HCT116 (cell line): ENCODE results near the gene PAM16. TPM values are rescaled to one million over a fixed set of nuclear protein-coding genes. Genes with fewer than 3 reads are reported as not detected.

ENCODE experiments used
- ATAC-seq: fragments of 200-7000 bp; cut with Tn5 transposase; 2 replicates; pipeline ENCODE4 v1.9.1; 2020; ENCODE audit warnings: mild to moderate bottlenecking, moderate library complexity
- BruUV-seq: library from RNA; stranded (reverse); fragments of 400-500 nt; replicated peaks from 2 replicates; lab custom pipeline; 2021; lab: Mats Ljungman, UMichigan
- CTCF ChIA-PET: fragments of 300-600 bp; sonication (Branson Sonifier 250); formaldehyde crosslinking; loops from one replicate; lab custom pipeline; 2021; ENCODE audit warnings: antibody characterized with exemption; lab: Charles Lee
- POLR2A ChIA-PET: fragments of 300-600, 350-600 bp; sonication (Branson Sonifier 250); formaldehyde crosslinking; loops from one replicate; lab custom pipeline; 2021; ENCODE audit warnings: antibody characterized with exemption; lab: Charles Lee
- RAD21 ChIA-PET, 2 experiments: fragments of 300-600 bp; sonication (Branson Sonifier 250); formaldehyde crosslinking; loops; one replicate each; lab custom pipeline; 2023; ENCODE audit warnings: low total read pairs in 2 of 2; ENCODE audit not compliant: uncharacterized antibody in 2 of 2, unreplicated experiment in 2 of 2, low non-redundant PET in 1 of 2; lab: Charles Lee
- DNase-seq: peaks from one replicate; pipeline ENCODE4 v3.0.0-alpha.2; 2010; ENCODE audit warnings: low read depth, low spot score
- H2AFZ ChIP-seq: fragments of 200-600 bp; shearing (Covaris generic), sonication (generic); 2 replicates; pipeline ENCODE4 v1.6.1; 2017; ENCODE audit warnings: low read depth, mixed run types, mixed read lengths, antibody characterized with exemption, low read length; ENCODE audit not compliant: poor library complexity, severe bottlenecking
- H3K27ac ChIP-seq: 2 replicates; pipeline ENCODE4 v1.5.1; 2012; ENCODE audit warnings: low read depth, low read length
- H3K27me3 ChIP-seq: fragments of 200-600 bp; sonication (generic); 2 replicates; pipeline ENCODE4 v1.6.1; 2016; ENCODE audit warnings: mixed run types, low read length, mixed read lengths; ENCODE audit not compliant: insufficient read depth
- H3K36me3 ChIP-seq, 2 experiments: fragments of 200-500 bp in 1 of 2; fragments of 200-600 bp in 1 of 2; sonication (Bioruptor generic) in 1 of 2; sonication (generic) in 1 of 2; 2 replicates each; pipeline versions ENCODE4 v1.5.1 to v1.6.1; 2014 to 2016; ENCODE audit warnings: low read length in 2 of 2, inconsistent platforms in 1 of 2, mixed read lengths in 1 of 2, mixed run types in 1 of 2; ENCODE audit not compliant: insufficient read depth in 2 of 2, control insufficient read depth in 1 of 2
- H3K4me1 ChIP-seq, 2 experiments: fragments of 200-600 bp in 1 of 2; sonication (generic) in 1 of 2; 2 replicates each; pipeline versions ENCODE4 v1.5.1 to v1.6.1; 2012 to 2017; ENCODE audit warnings: low read length in 2 of 2, inconsistent platforms in 1 of 2, mild to moderate bottlenecking in 1 of 2, mixed read lengths in 1 of 2, mixed run types in 1 of 2, moderate library complexity in 1 of 2; ENCODE audit not compliant: insufficient read depth in 2 of 2, control insufficient read depth in 1 of 2
- H3K4me2 ChIP-seq: fragments of 200-600 bp; sonication (generic); 2 replicates; pipeline ENCODE4 v1.6.1; 2017; ENCODE audit warnings: mixed run types, low read length, mixed read lengths
- H3K4me3 ChIP-seq, 2 experiments: fragments of 200-600 bp in 1 of 2; sonication (generic) in 1 of 2; replicated peaks in 1 of 2; 2 replicates each; pipeline ENCODE4 v1.5.1; 2011 to 2016; ENCODE audit warnings: low read length in 2 of 2, control low read depth in 1 of 2, low read depth in 1 of 2, mild to moderate bottlenecking in 1 of 2, mixed read lengths in 1 of 2, mixed run types in 1 of 2
- H3K79me2 ChIP-seq: fragments of 200-600 bp; sonication (generic); 2 replicates; pipeline ENCODE4 v1.6.1; 2017; ENCODE audit warnings: mild to moderate bottlenecking, mixed run types, low read length, moderate library complexity, mixed read lengths; ENCODE audit not compliant: insufficient read depth
- H3K9ac ChIP-seq: fragments of 200-600 bp; sonication (generic); 2 replicates; pipeline ENCODE4 v1.6.1; 2016; ENCODE audit warnings: low read length, mixed read lengths
- H3K9me2 ChIP-seq: fragments of 200-600 bp; sonication (generic), shearing (Covaris generic); 2 replicates; pipeline ENCODE4 v1.6.1; 2017; ENCODE audit warnings: mixed run types, mild to moderate bottlenecking, moderate library complexity; ENCODE audit not compliant: insufficient read depth
- H3K9me3 ChIP-seq, 2 experiments: fragments of 200-500 bp in 1 of 2; fragments of 200-600 bp in 1 of 2; sonication (Bioruptor generic) in 1 of 2; sonication (generic) in 1 of 2; 2 replicates each; pipeline ENCODE4 v1.6.1; 2014 to 2017; ENCODE audit warnings: low read length in 2 of 2, mixed read lengths in 2 of 2, inconsistent platforms in 1 of 2, low read depth in 1 of 2, mild to moderate bottlenecking in 1 of 2, mixed run types in 1 of 2, moderate library complexity in 1 of 2; ENCODE audit not compliant: control insufficient read depth in 1 of 2, insufficient read depth in 1 of 2
- H4K20me1 ChIP-seq: fragments of 200-600 bp; sonication (generic), shearing (Covaris generic); 2 replicates; pipeline ENCODE4 v1.6.1; 2017; ENCODE audit warnings: mixed run types, mild to moderate bottlenecking, moderate library complexity; ENCODE audit not compliant: insufficient read depth
- CBX3 ChIP-seq: IDR thresholded peaks from 2 replicates; pipeline ENCODE4 v1.6.1; 2012; ENCODE audit warnings: low read depth
- CEBPB ChIP-seq: IDR thresholded peaks from 2 replicates; pipeline ENCODE4 v1.6.1; 2012; ENCODE audit warnings: low read depth
- ELF1 ChIP-seq: IDR thresholded peaks from 2 replicates; pipeline ENCODE4 v1.6.1; 2012; ENCODE audit warnings: low read depth, borderline replicate concordance
- EZH2phosphoT487 ChIP-seq: fragments of 200-600 bp; IDR thresholded peaks from 2 replicates; pipeline ENCODE4 v1.6.1; 2018; ENCODE audit warnings: antibody characterized with exemption, borderline replicate concordance
- POLR2A ChIP-seq: IDR thresholded peaks from 2 replicates; pipeline ENCODE4 v1.7.0; 2011; ENCODE audit warnings: borderline replicate concordance; ENCODE audit not compliant: insufficient read depth, insufficient read length; ENCODE audit errors: extremely low read depth
- POLR2AphosphoS5 ChIP-seq: IDR thresholded peaks from 2 replicates; pipeline ENCODE4 v1.6.1; 2011; ENCODE audit warnings: mild to moderate bottlenecking, low read depth, low read length, moderate library complexity
- SIN3A ChIP-seq: IDR thresholded peaks from 2 replicates; pipeline ENCODE4 v1.6.1; 2012; ENCODE audit warnings: low read depth
- SP1 ChIP-seq: IDR thresholded peaks from 2 replicates; pipeline ENCODE4 v1.6.1; 2012; ENCODE audit warnings: low read depth
- TCF7L2 ChIP-seq: IDR thresholded peaks from 2 replicates; pipeline ENCODE4 v1.7.0; 2011; ENCODE audit warnings: borderline replicate concordance, inconsistent platforms; ENCODE audit not compliant: insufficient read depth, insufficient read length; ENCODE audit errors: extremely low read depth
- YY1 ChIP-seq: IDR thresholded peaks from 2 replicates; pipeline ENCODE4 v1.6.1; 2011; ENCODE audit warnings: low read length, low read depth, moderate library complexity, mild to moderate bottlenecking; ENCODE audit not compliant: insufficient replicate concordance; ENCODE audit errors: extremely low read depth
- ZFX ChIP-seq: fragments of 450-650 bp; IDR thresholded peaks from 2 replicates; pipeline ENCODE4 v1.6.1; 2017
- ZNF274 ChIP-seq: fragments of 200-500 bp; sonication (Bioruptor generic); IDR thresholded peaks from 2 replicates; pipeline ENCODE4 v1.6.1; 2014; ENCODE audit warnings: mild to moderate bottlenecking, low read depth, low read length, inconsistent platforms
- intact Hi-C: fragments of 100-400 bp; cut with micrococcal nuclease; formaldehyde crosslinking; loops from 2 replicates; pipeline ENCODE4 v1.10.0; 2022
- total RNA-seq: library from RNA; stranded (reverse); gene quantifications from one replicate; pipeline ENCODE4 v1.2.1, GENCODE V29; 2021; ENCODE audit not compliant: unreplicated experiment
- TF ChIP-seq, protein P1 (sequence below): IDR thresholded peaks from 2 replicates; pipeline ENCODE4 v1.6.1; 2012; ENCODE audit warnings: low read depth
- TF ChIP-seq, protein P2 (sequence below): IDR thresholded peaks from 2 replicates; pipeline ENCODE4 v1.6.1; 2012
- TF ChIP-seq, protein P3 (sequence below): IDR thresholded peaks from 2 replicates; pipeline ENCODE4 v1.6.1; 2011; ENCODE audit warnings: mild to moderate bottlenecking, low read length, moderate library complexity; ENCODE audit not compliant: insufficient replicate concordance; ENCODE audit errors: extremely low read depth
- TF ChIP-seq, protein P4 (sequence below): IDR thresholded peaks from 2 replicates; pipeline ENCODE4 v1.6.1; 2012

Gene PAM16
- total RNA-seq, 1 experiment from 2014 or later, result 102 TPM

DNA sequence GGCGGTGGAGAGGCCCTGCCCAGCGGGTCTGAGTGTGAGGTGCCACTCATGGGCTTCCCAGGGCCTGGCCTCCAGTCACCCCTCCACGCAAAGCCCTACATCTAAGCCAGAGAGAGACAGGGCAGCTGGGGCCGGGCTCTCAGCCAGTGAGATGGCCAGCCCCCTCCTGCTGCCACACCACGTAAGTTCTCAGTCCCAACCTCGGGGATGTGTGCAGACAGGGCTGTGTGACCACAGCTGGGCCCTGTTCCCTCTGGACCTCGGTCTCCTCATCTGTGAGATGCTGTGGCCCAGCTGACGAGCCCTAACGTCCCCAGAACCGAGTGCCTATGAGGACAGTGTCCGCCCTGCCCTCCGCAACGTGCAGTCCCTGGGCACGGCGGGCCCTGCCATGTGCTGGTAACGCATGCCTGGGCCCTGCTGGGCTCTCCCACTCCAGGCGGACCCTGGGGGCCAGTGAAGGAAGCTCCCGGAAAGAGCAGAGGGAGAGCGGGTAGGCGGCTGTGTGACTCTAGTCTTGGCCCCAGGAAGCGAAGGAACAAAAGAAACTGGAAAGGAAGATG is 31.8 kb upstream of the PAM16 start:
- Histone ChIP-seq H3K9ac (no peak overlapping the region), H3K36me3 (no peaks in the 10 kb centered on the region), H4K20me1 (no peaks in the 10 kb centered on the region), H3K4me2 (no peak overlapping the region), H3K4me3 (no peak overlapping the region), H3K9me3 (no peaks in the 10 kb centered on the region), H3K4me1 (peaks cover 0 to 10% of the 10 kb centered on the region in 2 experiments; a peak in 1 of 4 replicates), H3K79me2 (no peaks in the 10 kb centered on the region), H3K27me3 (no peaks in the 10 kb centered on the region), H2AFZ (no peak overlapping the region), H3K27ac (no peak overlapping the region), H3K9me2 (no peaks in the 10 kb centered on the region)
- DNase-seq (no peak), ATAC-seq (no peak)
- ChIA-PET POLR2A (no interaction called here), RAD21 (no interaction called here), CTCF (no interaction called here)
- TF ChIP-seq, protein P1, sequence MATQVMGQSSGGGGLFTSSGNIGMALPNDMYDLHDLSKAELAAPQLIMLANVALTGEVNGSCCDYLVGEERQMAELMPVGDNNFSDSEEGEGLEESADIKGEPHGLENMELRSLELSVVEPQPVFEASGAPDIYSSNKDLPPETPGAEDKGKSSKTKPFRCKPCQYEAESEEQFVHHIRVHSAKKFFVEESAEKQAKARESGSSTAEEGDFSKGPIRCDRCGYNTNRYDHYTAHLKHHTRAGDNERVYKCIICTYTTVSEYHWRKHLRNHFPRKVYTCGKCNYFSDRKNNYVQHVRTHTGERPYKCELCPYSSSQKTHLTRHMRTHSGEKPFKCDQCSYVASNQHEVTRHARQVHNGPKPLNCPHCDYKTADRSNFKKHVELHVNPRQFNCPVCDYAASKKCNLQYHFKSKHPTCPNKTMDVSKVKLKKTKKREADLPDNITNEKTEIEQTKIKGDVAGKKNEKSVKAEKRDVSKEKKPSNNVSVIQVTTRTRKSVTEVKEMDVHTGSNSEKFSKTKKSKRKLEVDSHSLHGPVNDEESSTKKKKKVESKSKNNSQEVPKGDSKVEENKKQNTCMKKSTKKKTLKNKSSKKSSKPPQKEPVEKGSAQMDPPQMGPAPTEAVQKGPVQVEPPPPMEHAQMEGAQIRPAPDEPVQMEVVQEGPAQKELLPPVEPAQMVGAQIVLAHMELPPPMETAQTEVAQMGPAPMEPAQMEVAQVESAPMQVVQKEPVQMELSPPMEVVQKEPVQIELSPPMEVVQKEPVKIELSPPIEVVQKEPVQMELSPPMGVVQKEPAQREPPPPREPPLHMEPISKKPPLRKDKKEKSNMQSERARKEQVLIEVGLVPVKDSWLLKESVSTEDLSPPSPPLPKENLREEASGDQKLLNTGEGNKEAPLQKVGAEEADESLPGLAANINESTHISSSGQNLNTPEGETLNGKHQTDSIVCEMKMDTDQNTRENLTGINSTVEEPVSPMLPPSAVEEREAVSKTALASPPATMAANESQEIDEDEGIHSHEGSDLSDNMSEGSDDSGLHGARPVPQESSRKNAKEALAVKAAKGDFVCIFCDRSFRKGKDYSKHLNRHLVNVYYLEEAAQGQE, result no peak
- TF ChIP-seq TCF7L2 (no peak), EZH2phosphoT487 (no peak), ZNF274 (no peak), SP1 (no peak), CEBPB (no peak), CBX3 (no peak), POLR2A (no peak), YY1 (no peak), ELF1 (no peak), POLR2AphosphoS5 (no peak), ZFX (no peak), SIN3A (no peak)
- TF ChIP-seq, protein P2, sequence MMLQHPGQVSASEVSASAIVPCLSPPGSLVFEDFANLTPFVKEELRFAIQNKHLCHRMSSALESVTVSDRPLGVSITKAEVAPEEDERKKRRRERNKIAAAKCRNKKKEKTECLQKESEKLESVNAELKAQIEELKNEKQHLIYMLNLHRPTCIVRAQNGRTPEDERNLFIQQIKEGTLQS, result no peak
- TF ChIP-seq, protein P3, sequence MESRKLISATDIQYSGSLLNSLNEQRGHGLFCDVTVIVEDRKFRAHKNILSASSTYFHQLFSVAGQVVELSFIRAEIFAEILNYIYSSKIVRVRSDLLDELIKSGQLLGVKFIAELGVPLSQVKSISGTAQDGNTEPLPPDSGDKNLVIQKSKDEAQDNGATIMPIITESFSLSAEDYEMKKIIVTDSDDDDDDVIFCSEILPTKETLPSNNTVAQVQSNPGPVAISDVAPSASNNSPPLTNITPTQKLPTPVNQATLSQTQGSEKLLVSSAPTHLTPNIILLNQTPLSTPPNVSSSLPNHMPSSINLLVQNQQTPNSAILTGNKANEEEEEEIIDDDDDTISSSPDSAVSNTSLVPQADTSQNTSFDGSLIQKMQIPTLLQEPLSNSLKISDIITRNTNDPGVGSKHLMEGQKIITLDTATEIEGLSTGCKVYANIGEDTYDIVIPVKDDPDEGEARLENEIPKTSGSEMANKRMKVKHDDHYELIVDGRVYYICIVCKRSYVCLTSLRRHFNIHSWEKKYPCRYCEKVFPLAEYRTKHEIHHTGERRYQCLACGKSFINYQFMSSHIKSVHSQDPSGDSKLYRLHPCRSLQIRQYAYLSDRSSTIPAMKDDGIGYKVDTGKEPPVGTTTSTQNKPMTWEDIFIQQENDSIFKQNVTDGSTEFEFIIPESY, result no peak
- TF ChIP-seq, protein P4, sequence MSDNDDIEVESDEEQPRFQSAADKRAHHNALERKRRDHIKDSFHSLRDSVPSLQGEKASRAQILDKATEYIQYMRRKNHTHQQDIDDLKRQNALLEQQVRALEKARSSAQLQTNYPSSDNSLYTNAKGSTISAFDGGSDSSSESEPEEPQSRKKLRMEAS, result no peak
- BruUV-seq, result no TSS peak
- intact Hi-C loops, result no loop called here
